Activated gamma-delta T cell treated with Interleukin-2 at 50 U/mL for 16 hours (primary cell): ENCODE results near the gene CDCA8.
"Not testable (repeated sequence)": the region's sequence is repeated elsewhere in the genome, so short reads cannot be mapped to it uniquely, and the experiment has no call there.

ENCODE experiments used
- DNase-seq: peaks from one replicate; pipeline ENCODE4 v3.0.0-alpha.2; 2020

Gene CDCA8

DNA sequence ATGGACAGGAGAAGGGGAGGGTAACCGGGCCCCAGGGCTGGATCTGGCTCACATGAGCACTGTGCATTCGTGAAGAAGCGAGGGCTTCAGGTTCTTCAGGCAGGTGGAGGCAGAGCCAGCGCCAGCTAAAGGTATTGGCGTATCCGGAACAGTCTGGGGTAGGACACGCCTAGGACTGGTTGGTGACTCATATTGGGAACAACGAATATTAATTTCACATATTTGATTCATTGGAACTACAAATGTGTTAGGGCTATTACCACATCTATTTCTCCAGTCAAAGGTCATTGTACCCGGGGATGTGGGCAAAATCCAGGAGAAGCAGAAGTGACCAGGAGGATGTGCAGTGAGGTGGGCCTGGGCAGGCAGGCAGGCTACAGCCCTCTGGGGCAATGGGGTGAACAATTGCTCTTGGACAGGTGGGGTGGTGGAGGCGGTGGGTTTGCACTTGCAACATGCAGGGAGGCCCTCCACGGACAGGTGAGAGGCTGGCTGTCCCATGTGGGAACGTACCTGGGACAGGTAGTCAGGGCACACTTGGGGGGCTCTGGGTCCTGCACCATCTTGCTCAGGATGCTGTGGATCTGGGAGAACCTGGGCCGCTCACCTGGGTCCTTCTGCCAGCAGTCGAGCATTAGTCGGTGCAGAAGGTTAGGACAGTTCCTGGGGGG lies 26.7 kb downstream of the CDCA8 start:
- DNase-seq, result no peak

GRCh38 chr1:37719572-37720195 lies 27.4 kb downstream of the CDCA8 start:
- no peak for DNase-seq

DNA sequence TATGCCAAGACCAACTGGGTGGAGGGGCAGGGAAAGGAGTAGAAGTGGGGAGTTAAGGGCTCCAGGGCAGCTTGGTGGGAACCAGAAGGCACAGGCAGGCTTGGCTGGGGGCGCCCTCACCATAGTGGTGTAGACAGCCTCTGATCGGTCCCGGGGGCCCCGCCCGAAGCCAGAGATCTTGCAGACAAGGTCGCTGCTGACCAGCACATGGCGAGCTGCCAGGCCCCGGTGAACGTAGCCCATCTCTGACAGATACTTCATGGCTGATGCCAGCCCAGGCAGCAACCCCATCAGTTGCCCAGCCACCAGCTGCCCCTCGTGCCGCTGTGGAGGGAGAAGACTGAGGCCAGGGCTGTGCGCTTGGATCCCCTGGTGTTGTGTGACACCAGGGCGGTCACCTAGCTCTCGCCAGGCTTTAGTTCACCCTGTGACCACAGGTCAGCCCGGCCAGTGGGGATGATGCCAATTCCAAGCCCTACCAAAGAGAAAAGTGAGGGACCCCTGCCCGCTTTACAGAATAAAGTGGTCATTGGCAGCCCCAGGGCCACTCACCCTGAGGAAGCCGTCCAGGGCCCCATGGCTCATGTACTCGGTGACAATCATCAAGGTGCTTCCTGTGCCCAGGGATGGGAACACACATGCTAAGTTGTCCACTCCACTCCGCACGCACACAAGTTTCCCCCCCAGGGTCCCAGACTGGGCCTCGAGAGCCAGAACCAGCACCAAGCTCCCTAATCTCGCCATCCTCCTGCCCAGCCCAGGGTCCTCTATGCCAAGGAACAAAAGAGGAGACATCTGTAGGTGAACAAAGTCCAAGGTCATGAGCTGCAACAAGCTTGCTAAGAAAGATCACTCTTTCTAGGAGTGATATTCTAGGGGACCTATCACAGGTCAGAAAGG lies 28.2 kb downstream of the CDCA8 start:
- no peak for DNase-seq

DNA sequence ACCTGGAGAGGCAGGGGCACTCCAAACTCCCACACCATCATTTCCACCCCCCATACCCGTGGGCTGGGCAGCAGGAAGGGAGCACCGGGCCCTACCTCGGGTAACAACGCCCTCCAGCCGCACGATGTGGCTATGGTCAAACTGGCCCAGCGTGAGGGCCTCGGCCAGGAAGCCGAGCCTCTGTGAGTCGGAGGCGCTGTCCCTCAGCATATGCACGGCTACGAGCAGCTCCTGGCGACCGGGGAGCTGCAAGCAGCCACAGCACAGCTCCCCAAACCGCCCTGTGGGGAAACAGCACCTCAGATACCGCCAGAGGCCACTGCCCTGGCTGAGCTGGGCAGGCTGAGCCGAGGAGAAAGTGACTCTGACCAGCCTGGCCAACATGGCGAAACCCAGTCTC lies 29.2 kb downstream of the CDCA8 start:
- DNase-seq, result no peak

GRCh38 chr1:37722181-37723071 lies 30.1 kb downstream of the CDCA8 start:
- DNase-seq, result no peak

DNA sequence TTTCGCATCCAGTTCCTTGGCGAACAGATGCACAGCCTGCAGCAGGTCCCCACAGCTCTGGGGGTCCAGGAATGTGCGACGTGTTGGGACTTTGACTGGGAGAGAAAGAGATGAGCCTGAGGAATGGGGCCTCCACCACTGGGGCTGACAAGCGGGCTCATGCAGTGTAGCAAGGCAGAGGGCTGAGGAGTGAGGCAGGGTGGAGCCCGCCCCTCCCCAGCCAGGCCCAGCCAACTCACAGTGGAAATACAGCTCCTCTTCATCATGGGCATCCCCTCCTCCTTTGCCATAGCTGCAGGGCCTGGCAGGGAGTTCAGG lies 30.7 kb downstream of the CDCA8 start:
- DNase-seq, result no peak

DNA sequence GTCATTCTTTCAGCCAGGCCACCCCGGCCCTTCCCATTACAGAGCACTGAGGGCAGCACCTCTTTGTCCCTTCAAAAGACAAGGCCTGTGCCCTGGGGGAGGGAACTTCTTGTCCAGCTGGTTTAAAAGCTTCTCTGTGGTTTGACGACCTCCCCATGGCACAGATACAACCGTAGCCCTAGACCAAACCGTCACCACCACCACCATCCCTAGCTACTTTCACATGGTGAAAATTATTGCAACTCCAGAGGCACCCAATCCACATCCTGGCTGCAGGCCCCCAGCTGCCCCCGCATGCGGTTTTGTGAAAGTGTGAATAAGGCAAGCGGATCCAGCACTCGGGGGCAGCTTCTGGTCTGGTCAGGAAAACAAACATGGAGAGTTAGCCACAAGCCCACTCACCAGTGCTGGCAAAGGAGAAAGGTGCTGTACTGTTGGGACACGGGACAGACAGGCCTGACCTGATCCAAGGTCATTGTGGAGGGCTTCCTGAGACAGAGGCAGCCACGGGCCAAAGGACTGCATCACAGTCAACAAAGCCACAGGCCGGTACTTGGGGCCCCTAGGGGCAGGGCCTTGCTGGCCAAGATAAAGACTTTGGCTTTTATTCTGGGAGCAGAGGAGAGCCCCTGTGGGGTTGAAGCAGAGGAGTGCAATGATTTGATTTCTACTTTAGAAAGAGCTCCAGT lies 31.2 kb downstream of the CDCA8 start:
- no peak for DNase-seq

GRCh38 chr1:37724575-37724974 lies 32.3 kb downstream of the CDCA8 start:
- DNase-seq, result no peak

GRCh38 chr1:37725851-37726613 lies 33.7 kb downstream of the CDCA8 start:
- no peak for DNase-seq

DNA sequence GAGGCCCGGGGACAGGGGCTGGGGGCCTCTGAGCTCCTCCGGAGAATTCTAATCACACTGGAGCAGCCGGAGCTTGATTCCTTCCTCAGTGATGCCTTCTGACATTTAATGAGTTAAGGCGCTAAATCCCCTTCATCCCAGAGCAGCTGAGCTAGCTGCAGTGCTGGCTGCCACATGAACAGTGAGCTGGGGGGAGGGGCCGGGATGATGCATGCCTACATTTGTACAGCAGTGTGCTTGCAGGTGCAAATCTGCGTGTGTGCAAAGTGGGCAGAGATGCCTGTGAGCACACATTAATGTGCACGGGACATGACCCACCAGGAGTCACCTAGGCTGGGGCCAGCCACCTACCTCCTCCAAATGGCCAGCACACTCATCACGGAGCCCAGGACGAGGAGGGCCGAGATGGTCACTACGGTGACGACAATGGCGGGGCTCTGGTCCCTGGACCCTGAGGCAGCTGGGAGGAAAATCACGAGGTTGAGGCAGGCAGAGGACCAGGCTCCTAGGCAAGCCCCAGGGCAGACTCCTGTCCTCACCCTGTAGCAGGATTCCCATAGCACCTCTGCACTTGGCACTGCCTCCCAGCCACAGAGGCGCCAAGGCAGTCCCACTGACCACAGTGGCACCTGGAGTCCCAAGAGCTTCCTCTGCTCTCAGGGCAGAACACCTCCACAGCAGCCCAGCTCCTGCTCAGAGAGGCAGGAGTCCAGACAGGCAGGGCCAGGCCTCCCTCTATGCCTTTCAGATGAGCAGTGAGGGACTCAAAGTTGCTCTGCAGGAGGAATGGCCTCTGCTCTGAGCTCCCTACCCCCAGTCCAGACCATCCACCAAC lies 34.7 kb downstream of the CDCA8 start:
- no peak for DNase-seq

DNA sequence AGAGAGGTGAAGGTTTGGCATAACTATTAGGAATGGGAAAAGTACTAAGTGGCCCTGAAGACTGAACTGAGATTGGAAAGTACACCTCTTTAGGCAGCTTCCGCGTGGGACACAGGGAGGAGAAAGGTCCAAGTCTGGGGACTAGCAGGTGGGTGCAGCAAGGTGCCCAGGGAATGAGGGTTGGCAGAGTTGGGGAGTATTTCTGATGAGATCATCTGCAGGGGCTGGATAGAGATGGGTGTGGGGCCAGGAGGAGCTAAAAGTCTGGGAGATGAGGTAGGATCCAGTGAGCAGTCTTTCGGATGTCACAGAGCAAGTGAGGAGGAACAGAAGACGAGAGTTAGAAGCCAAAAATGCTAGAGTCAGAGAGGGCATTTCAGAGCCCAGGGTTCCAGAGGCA lies 36.1 kb downstream of the CDCA8 start:
- no peak for DNase-seq

DNA sequence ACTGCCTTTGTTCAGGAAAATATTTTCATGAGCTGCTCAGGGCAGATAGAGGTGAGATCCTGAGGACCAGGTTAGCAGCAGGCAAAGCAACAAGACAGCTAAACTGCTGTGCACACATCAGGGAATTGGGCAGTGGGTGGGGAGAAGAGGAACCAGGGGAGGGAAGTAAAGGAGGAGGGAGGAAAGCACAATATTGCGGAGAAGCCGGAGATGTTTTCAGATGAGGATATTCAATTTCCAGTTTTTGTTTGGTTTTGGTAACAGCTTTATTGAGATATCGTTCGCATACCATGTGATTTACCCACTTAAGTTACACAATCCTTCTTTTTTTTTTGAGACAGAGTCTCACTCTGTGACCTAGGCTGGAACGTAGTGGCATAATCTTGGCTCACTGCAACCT lies 38.1 kb downstream of the CDCA8 start:
- no peak for DNase-seq

DNA sequence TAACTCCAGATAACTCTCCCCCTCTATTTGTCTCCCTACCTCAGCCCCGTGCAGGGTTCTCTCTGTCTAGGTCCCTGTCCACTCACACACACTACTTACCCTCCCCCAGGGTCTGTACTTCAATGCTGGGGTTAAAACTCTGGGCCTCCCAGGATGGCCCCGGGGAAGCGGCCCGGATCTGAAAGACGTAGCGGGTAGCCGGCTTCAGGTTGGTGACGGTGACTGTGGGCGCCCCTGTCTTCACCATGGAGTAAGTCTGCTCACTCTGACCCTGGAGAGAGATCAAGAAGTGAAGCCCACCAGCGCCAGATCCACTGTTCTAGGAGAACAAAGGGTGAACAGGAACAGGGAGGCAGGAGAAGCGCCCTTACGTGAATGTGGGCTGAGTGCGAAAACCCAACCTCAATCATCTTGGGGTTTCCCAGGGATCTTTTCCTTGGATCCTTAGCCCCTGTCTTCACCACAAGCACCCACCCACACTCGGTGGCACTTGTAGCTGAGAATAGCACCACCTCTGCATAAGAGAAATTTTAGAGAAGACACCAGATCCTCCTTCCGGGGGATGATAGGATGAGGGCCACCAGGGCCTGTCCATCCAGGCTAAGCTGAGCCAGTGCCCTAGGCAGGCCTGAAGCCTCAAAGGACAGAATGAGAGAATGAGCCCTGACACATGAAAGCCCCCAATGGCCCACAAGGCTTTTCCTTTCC lies 39.1 kb downstream of the CDCA8 start:
- DNase-seq, result no peak

GRCh38 chr1:37732111-37732780 lies 39.9 kb downstream of the CDCA8 start:
- DNase-seq, result no peak

GRCh38 chr1:37734629-37735591 lies 42.6 kb downstream of the CDCA8 start:
- no peak for DNase-seq

- DNase-seq, result not testable (repeated sequence)
These were observed 45.7 kb downstream of the CDCA8 start for GRCh38 chr1:37737975-37738374.

DNA sequence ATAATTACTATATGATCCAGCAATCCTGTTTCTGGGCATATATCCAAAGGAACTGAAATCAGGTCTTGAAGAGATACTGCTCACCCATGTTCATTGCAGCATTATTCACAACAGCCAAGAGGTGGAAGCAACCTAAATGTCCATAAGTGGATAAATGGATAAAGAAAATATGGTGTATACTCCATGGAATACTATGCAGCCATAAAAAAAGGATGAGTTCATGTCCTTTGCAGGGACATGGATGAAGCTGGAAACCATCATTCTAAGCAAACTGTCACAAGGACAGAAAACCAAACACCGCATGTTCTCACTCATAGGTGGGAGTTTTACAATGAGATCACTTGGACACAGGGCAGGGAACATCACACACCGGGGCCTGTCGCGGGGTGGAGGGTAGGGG lies 46.3 kb downstream of the CDCA8 start:
- DNase-seq, result not testable (repeated sequence)

DNA sequence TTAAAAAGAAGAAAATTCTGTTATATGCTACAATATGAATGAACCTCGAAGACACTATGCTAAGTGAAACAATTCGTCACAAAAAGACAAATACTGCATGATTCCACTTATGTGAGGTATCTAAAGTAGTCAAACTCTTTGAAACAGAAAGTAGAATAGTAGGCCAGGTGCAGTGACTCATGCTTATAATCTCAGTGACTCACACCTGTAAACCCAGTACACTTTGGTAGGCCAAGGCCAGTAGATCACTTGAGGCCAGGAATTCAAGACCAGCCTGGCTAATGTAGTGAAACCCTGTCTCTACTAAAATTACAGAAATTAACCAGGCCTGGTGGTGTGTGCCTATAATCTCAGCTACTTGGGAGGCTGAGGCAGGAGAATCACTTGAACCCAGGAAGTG lies 46.9 kb downstream of the CDCA8 start:
- DNase-seq, result no peak
